H9 (cell line): Measurements from ENCODE around the gene PLCL1. TPM values are rescaled to one million over a fixed set of nuclear protein-coding genes. Genes with fewer than 3 reads are reported as not detected.

Source experiments
- DNase-seq: peaks from one replicate; pipeline ENCODE4 v3.0.0-alpha.2; 2017
- H2AFZ ChIP-seq: one replicate; pipeline ENCODE4 v1.6.1; 2013; ENCODE audit warnings: mild to moderate bottlenecking, low read length, control low read depth, moderate library complexity
- H2AK5ac ChIP-seq: 2 replicates; pipeline ENCODE4 v1.6.1; 2013; ENCODE audit warnings: low read length, control low read depth, mixed read lengths; ENCODE audit not compliant: insufficient read length
- H2BK120ac ChIP-seq: one replicate; pipeline ENCODE4 v1.6.1; 2013; ENCODE audit warnings: low read depth, mild to moderate bottlenecking, low read length, control low read depth, inconsistent platforms; ENCODE audit not compliant: poor library complexity, severe bottlenecking
- H2BK12ac ChIP-seq: 2 replicates; pipeline ENCODE4 v1.6.1; 2013; ENCODE audit warnings: low read length, control low read depth, mixed read lengths, low read depth; ENCODE audit not compliant: insufficient read length
- H2BK15ac ChIP-seq: 2 replicates; pipeline ENCODE4 v1.6.1; 2013; ENCODE audit warnings: low read depth, low read length, control low read depth
- H2BK20ac ChIP-seq: one replicate; pipeline ENCODE4 v1.6.1; 2013; ENCODE audit warnings: low read depth, mild to moderate bottlenecking, low read length, control low read depth, inconsistent platforms; ENCODE audit not compliant: poor library complexity, severe bottlenecking
- H2BK5ac ChIP-seq: 2 replicates; pipeline ENCODE4 v1.6.1; 2013; ENCODE audit warnings: low read length, control low read depth, mixed read lengths; ENCODE audit not compliant: insufficient read length
- H3K14ac ChIP-seq: 2 replicates; pipeline ENCODE4 v1.6.1; 2013; ENCODE audit warnings: low read length, control low read depth; ENCODE audit not compliant: insufficient read depth
- H3K18ac ChIP-seq: 2 replicates; pipeline ENCODE4 v1.6.1; 2013; ENCODE audit warnings: low read depth, mild to moderate bottlenecking, mixed read lengths, low read length, control low read depth; ENCODE audit not compliant: insufficient read length
- H3K23ac ChIP-seq: 2 replicates; pipeline ENCODE4 v1.6.1; 2013; ENCODE audit warnings: low read length, control low read depth, mixed read lengths, low read depth; ENCODE audit not compliant: insufficient read length
- H3K23me2 ChIP-seq: 2 replicates; pipeline ENCODE4 v1.6.1; 2013; ENCODE audit warnings: low read depth, mild to moderate bottlenecking, mixed read lengths, low read length, control low read depth; ENCODE audit not compliant: insufficient read length, poor library complexity, severe bottlenecking
- H3K27ac ChIP-seq: 2 replicates; pipeline ENCODE4 v1.5.1; 2013; ENCODE audit warnings: low read length, control low read depth, mixed read lengths, low read depth; ENCODE audit not compliant: insufficient read length
- H3K27me3 ChIP-seq: 2 replicates; pipeline ENCODE4 v1.6.1; 2013; ENCODE audit warnings: low read length, control low read depth, inconsistent platforms; ENCODE audit not compliant: insufficient read depth
- H3K4ac ChIP-seq: 2 replicates; pipeline ENCODE4 v1.6.1; 2013; ENCODE audit warnings: low read depth, mild to moderate bottlenecking, control low read depth, inconsistent platforms, low read length, moderate library complexity
- H3K4me1 ChIP-seq: 2 replicates; pipeline ENCODE4 v1.6.1; 2013; ENCODE audit warnings: low read length, control low read depth, inconsistent platforms; ENCODE audit not compliant: insufficient read depth
- H3K4me2 ChIP-seq: 2 replicates; pipeline ENCODE4 v1.6.1; 2013; ENCODE audit warnings: low read length, control low read depth, mixed read lengths; ENCODE audit not compliant: insufficient read length, insufficient read depth
- H3K56ac ChIP-seq: 2 replicates; pipeline ENCODE4 v1.6.1; 2013; ENCODE audit warnings: low read depth, mild to moderate bottlenecking, mixed read lengths, low read length, control low read depth; ENCODE audit not compliant: insufficient read length
- H3K79me1 ChIP-seq: 2 replicates; pipeline ENCODE4 v1.6.1; 2013; ENCODE audit warnings: low read depth, mild to moderate bottlenecking, moderate library complexity, low read length, control low read depth, inconsistent platforms; ENCODE audit not compliant: insufficient read depth, poor library complexity, severe bottlenecking
- H3K79me2 ChIP-seq: 2 replicates; pipeline ENCODE4 v1.6.1; 2013; ENCODE audit warnings: low read length, control low read depth, inconsistent platforms; ENCODE audit not compliant: insufficient read depth
- H3K9ac ChIP-seq: 2 replicates; pipeline ENCODE4 v1.6.1; 2013; ENCODE audit warnings: low read length, control low read depth, mixed read lengths; ENCODE audit not compliant: insufficient read length; ENCODE audit errors: extremely low read depth
- H3K9me3 ChIP-seq: one replicate; pipeline ENCODE4 v1.6.1; 2013; ENCODE audit warnings: low read depth, low read length, inconsistent platforms; ENCODE audit not compliant: control insufficient read depth
- H3T11ph ChIP-seq: one replicate; pipeline ENCODE4 v1.6.1; 2013; ENCODE audit warnings: mild to moderate bottlenecking, low read length, control low read depth, inconsistent platforms
- H4K20me1 ChIP-seq: one replicate; pipeline ENCODE4 v1.6.1; 2013; ENCODE audit not compliant: control insufficient read depth, insufficient read length, insufficient read depth
- H4K5ac ChIP-seq: 2 replicates; pipeline ENCODE4 v1.6.1; 2013; ENCODE audit warnings: low read depth, mild to moderate bottlenecking, mixed read lengths, low read length, control low read depth; ENCODE audit not compliant: insufficient read length
- H4K8ac ChIP-seq: replicated peaks from 2 replicates; pipeline ENCODE4 v1.6.1; 2013; ENCODE audit warnings: low read length, control low read depth, mixed read lengths, low read depth; ENCODE audit not compliant: insufficient read length
- H4K91ac ChIP-seq: 2 replicates; pipeline ENCODE4 v1.6.1; 2013; ENCODE audit warnings: low read depth, mild to moderate bottlenecking, moderate library complexity, mixed read lengths, low read length, control low read depth; ENCODE audit not compliant: insufficient read length
- H3K27ac Mint-ChIP-seq, 3 experiments: 2 replicates in 2 of 3; 3 replicates in 1 of 3; pipeline ENCODE4 v1.8.0; 2020 to 2021; ENCODE audit warnings: mixed read lengths in 3 of 3, mild to moderate bottlenecking in 1 of 3, moderate library complexity in 1 of 3
- H3K27me3 Mint-ChIP-seq: 2 replicates; pipeline ENCODE4 v1.8.0; 2021; ENCODE audit warnings: low read depth, mild to moderate bottlenecking, moderate library complexity, mixed read lengths
- H3K36me3 Mint-ChIP-seq, 3 experiments: 2 replicates in 2 of 3; 3 replicates in 1 of 3; pipeline ENCODE4 v1.8.0; 2020 to 2021; ENCODE audit warnings: low read depth in 3 of 3, mixed read lengths in 3 of 3; ENCODE audit not compliant: insufficient read depth in 1 of 3
- H3K4me1 Mint-ChIP-seq, 2 experiments: 2 replicates each; pipeline ENCODE4 v1.8.0; 2020; ENCODE audit warnings: mixed read lengths in 2 of 2
- H3K4me3 Mint-ChIP-seq, 2 experiments: 2 replicates in 1 of 2; 3 replicates in 1 of 2; pipeline ENCODE4 v1.8.0; 2020 to 2021; ENCODE audit warnings: mild to moderate bottlenecking in 2 of 2, mixed read lengths in 2 of 2, moderate library complexity in 1 of 2
- H3K9me3 Mint-ChIP-seq, 2 experiments: 2 replicates in 1 of 2; 3 replicates in 1 of 2; pipeline ENCODE4 v1.8.0; 2020; ENCODE audit warnings: mild to moderate bottlenecking in 2 of 2, mixed read lengths in 2 of 2, moderate library complexity in 1 of 2
- CTCF ChIP-seq: fragments of 200-600 bp; sonication (generic); conservative IDR thresholded peaks from 3 replicates; pipeline ENCODE4 v1.8.0; 2021; ENCODE audit warnings: antibody characterized with exemption, mild to moderate bottlenecking
- WGBS: extraction: QIAGEN DNeasy Blood & Tissue Kit; methylation state at CpG from one replicate; pipeline ENCODE4 v1.1.7; 2013; ENCODE audit warnings: missing lambda C conversion rate, low lambda C conversion rate, mixed read lengths; ENCODE audit not compliant: insufficient read length; ENCODE audit errors: extremely low coverage; 5-methylcytosine and 5-hydroxymethylcytosine counted together
- total RNA-seq: library from RNA; stranded (reverse); gene quantifications from 2 replicates; pipeline ENCODE4 v1.2.1, GENCODE V29; 2021

PLCL1 gene
- total RNA-seq, 1 experiment from 2014 or later = 0.04 TPM

DNA sequence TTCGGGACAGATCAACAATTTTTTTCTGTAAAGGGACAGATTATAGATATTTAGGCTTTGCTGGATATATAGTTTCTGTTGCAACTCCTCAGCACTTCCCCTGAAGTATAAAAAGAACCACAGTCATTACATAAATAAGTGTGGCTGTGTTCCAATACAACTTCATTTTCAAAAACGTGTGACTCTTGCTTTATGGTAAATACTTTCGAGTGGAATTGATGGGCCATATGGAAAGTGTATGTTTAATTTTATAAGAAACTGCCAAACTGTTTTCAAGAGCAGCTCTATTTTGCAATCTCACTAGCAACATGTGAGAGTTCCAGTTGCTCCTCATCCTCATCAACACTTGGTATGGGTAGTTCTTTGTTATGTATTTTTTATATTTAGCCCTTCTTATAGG lies 370.9 kb downstream of the PLCL1 start:
- Histone ChIP-seq H3K9ac (no peak overlapping the region), H3K9me3 (no peaks in the 10 kb centered on the region), H4K8ac (no peak overlapping the region), H3K79me2 (no peaks in the 10 kb centered on the region), H2BK12ac (no peak overlapping the region), H2AFZ (no peak overlapping the region), H4K91ac (no peak overlapping the region), H3K14ac (no peak overlapping the region), H2AK5ac (no peak overlapping the region), H3K27me3 (no peaks in the 10 kb centered on the region), H3K4ac (no peak overlapping the region), H4K20me1 (no peaks in the 10 kb centered on the region), H3K56ac (no peak overlapping the region), H3K27ac (no peak overlapping the region), H2BK15ac (no peak overlapping the region), H3K23me2 (no peaks in the 10 kb centered on the region), H3K18ac (no peak overlapping the region), H2BK20ac (no peak overlapping the region), H3T11ph (no peak overlapping the region), H4K5ac (no peak overlapping the region), H2BK5ac (no peak overlapping the region), H3K4me2 (no peak overlapping the region), H2BK120ac (no peak overlapping the region), H3K4me1 (no peaks in the 10 kb centered on the region), H3K79me1 (no peaks in the 10 kb centered on the region), H3K23ac (no peak overlapping the region)
- Mint-ChIP-seq H3K27ac (no peak overlapping the region), H3K4me1 (no peaks in the 10 kb centered on the region), H3K36me3 (peaks cover 2 to 10% (median 4%) of the 10 kb centered on the region in 3 experiments; a peak in 2 of 7 replicates), H3K27me3 (no peaks in the 10 kb centered on the region), H3K9me3 (peaks cover 10 to 21% of the 10 kb centered on the region in 2 experiments), H3K4me3 (no peak overlapping the region)
- no peak for DNase-seq
- TF ChIP-seq CTCF = no peak
- no CpG with 5 or more reads among the region's 3 CpGs for WGBS
